ENCODE measurements around the gene TBX4. TPM values are rescaled to one million over a fixed set of nuclear protein-coding genes. Genes with fewer than 3 reads are reported as not detected.

Gene TBX4
- polyA plus RNA-seq, 3 donors, result not detected

- Mint-ChIP-seq H3K9me3 (peaks cover 0 to 13% (median 5%) of the 10 kb centered on the region in 7 donors), H3K4me1 (peaks cover 2% of the 10 kb centered on the region), H3K36me3 (no peaks in the 10 kb centered on the region), H3K4me3 (no peak overlapping the region), H3K27ac (no peak overlapping the region), H3K27me3 (ENCODE audit: low read depth in 3 of 3) (peaks cover 27 to 62% (median 41%) of the 10 kb centered on the region in 3 donors)
- no peaks in the 10 kb centered on the region for H4K20me1 ChIP-seq (ENCODE audit: insufficient read depth, low read length)
- H3K36me3 ChIP-seq (replicated peaks in 1 of 2; ENCODE audit: control insufficient read depth in 1 of 2, insufficient read depth in 2 of 2, low read length in 2 of 2), result no peaks in the 10 kb centered on the region
- 50% methylated on average over 1 of the region's 4 CpGs for WGBS (ENCODE audit: insufficient coverage)
- no peak overlapping the region for H3K9ac ChIP-seq (ENCODE audit: insufficient read depth, low read length, poor library complexity, severe bottlenecking)
- intact Hi-C loops (cut with micrococcal nuclease), result no loop called here
- no peaks in the 10 kb centered on the region for H3K79me2 ChIP-seq (ENCODE audit: insufficient read depth, low read length)
- no peak overlapping the region for H3K4me2 ChIP-seq (replicated peaks; ENCODE audit: extremely low read depth, low read length, poor library complexity, severe bottlenecking)
- peaks cover 18 to 21% of the 10 kb centered on the region in 2 donors for H3K27me3 ChIP-seq (ENCODE audit: control insufficient read depth in 2 of 2, insufficient read depth in 2 of 2, low read length in 2 of 2)
- no peak overlapping the region for H3K27ac ChIP-seq (ENCODE audit: low read depth in 1 of 2, low read length in 2 of 2)
- no peaks in the 10 kb centered on the region for H3K4me1 ChIP-seq (ENCODE audit: control insufficient read depth in 1 of 2, insufficient read depth in 2 of 2, low read length in 2 of 2)
- no peak overlapping the region for H3K4me3 ChIP-seq (replicated peaks in 1 of 3; ENCODE audit: low read depth in 2 of 3, low read length in 3 of 3)
- H2AFZ ChIP-seq (ENCODE audit: insufficient read depth, low read depth, low read length, poor library complexity, severe bottlenecking), result no peak overlapping the region
- peaks cover 0 to 9% of the 10 kb centered on the region in 2 donors for H3K9me3 ChIP-seq (replicated peaks in 1 of 2; ENCODE audit: control insufficient read depth in 1 of 2, insufficient read depth in 1 of 2, low read length in 2 of 2)
- no peak for TF ChIP-seq CTCF (IDR thresholded peaks at IDR 0.05)
- no peak for DNase-seq
Measured at GRCh38 chr17:61442136-61442775, 10.0 kb upstream of the TBX4 start.

GRCh38 chr17:61442878-61443474, 9.2 kb upstream of the TBX4 start:
- H3K27ac Mint-ChIP-seq, result no peak overlapping the region
- H4K20me1 ChIP-seq (ENCODE audit: insufficient read depth, low read length), result no peaks in the 10 kb centered on the region
- H3K79me2 ChIP-seq (ENCODE audit: insufficient read depth, low read length), result no peaks in the 10 kb centered on the region
- no peak overlapping the region for H3K4me2 ChIP-seq (replicated peaks; ENCODE audit: extremely low read depth, low read length, poor library complexity, severe bottlenecking)
- H3K27me3 ChIP-seq (ENCODE audit: control insufficient read depth in 2 of 2, insufficient read depth in 2 of 2, low read length in 2 of 2), result peaks cover 22 to 26% of the 10 kb centered on the region in 2 donors
- DNase-seq, result no peak
- no peak overlapping the region for H3K9ac ChIP-seq (ENCODE audit: insufficient read depth, low read length, poor library complexity, severe bottlenecking)
- peaks cover 30 to 64% (median 43%) of the 10 kb centered on the region in 3 donors for H3K27me3 Mint-ChIP-seq (ENCODE audit: low read depth in 3 of 3)
- H3K4me3 Mint-ChIP-seq, result no peak overlapping the region
- 89% methylated on average over 5 of the region's 11 CpGs for WGBS (ENCODE audit: insufficient coverage)
- H2AFZ ChIP-seq (ENCODE audit: insufficient read depth, low read depth, low read length, poor library complexity, severe bottlenecking), result no peak overlapping the region
- H3K4me3 ChIP-seq (replicated peaks in 1 of 3; ENCODE audit: low read depth in 2 of 3, low read length in 3 of 3), result no peak overlapping the region
- H3K36me3 Mint-ChIP-seq, result no peaks in the 10 kb centered on the region
- no peaks in the 10 kb centered on the region for H3K4me1 ChIP-seq (ENCODE audit: control insufficient read depth in 1 of 2, insufficient read depth in 2 of 2, low read length in 2 of 2)
- intact Hi-C loops (cut with micrococcal nuclease), result no loop called here
- H3K4me1 Mint-ChIP-seq, result peaks cover 2% of the 10 kb centered on the region
- H3K9me3 Mint-ChIP-seq, result peaks cover 0 to 7% (median 0%) of the 10 kb centered on the region in 7 donors
- TF ChIP-seq CTCF (IDR thresholded peaks at IDR 0.05), result no peak
- peaks cover 0 to 5% of the 10 kb centered on the region in 2 donors for H3K9me3 ChIP-seq (replicated peaks in 1 of 2; ENCODE audit: control insufficient read depth in 1 of 2, insufficient read depth in 1 of 2, low read length in 2 of 2)
- no peaks in the 10 kb centered on the region for H3K36me3 ChIP-seq (replicated peaks in 1 of 2; ENCODE audit: control insufficient read depth in 1 of 2, insufficient read depth in 2 of 2, low read length in 2 of 2)
- H3K27ac ChIP-seq (ENCODE audit: low read depth in 1 of 2, low read length in 2 of 2), result no peak overlapping the region
